ENCODE data around the gene EDAR. TPM values are rescaled to one million over a fixed set of nuclear protein-coding genes. Genes with fewer than 3 reads are reported as not detected.

EDAR gene
- total RNA-seq, 1 donor from 2014 or later: 0.24 TPM

- Mint-ChIP-seq H3K36me3 (ENCODE audit: insufficient read depth) (no peaks in the 10 kb centered on the region), H3K27ac (no peak overlapping the region), H3K4me1 (ENCODE audit: low read depth) (no peaks in the 10 kb centered on the region), H3K4me3 (ENCODE audit: low read depth) (no peak overlapping the region), H3K27me3 (no peaks in the 10 kb centered on the region), H3K9me3 (ENCODE audit: low read depth) (no peaks in the 10 kb centered on the region)
- no peak for DNase-seq (ENCODE audit: low spot score, unreplicated experiment)
- no peak for TF ChIP-seq CTCF (IDR thresholded peaks at IDR 0.05; ENCODE audit: unreplicated experiment)
These were observed 77.6 kb downstream of the EDAR start for GRCh38 chr2:108911401-108911800.

GRCh38 chr2:108910541-108911396, 78.3 kb downstream of the EDAR start:
- Mint-ChIP-seq H3K27ac (no peak overlapping the region), H3K4me3 (ENCODE audit: low read depth) (no peak overlapping the region), H3K36me3 (ENCODE audit: insufficient read depth) (no peaks in the 10 kb centered on the region), H3K9me3 (ENCODE audit: low read depth) (no peaks in the 10 kb centered on the region), H3K4me1 (ENCODE audit: low read depth) (no peaks in the 10 kb centered on the region), H3K27me3 (no peaks in the 10 kb centered on the region)
- DNase-seq (ENCODE audit: low spot score, unreplicated experiment): no peak
- no peak for TF ChIP-seq CTCF (IDR thresholded peaks at IDR 0.05; ENCODE audit: unreplicated experiment)

- Mint-ChIP-seq H3K4me3 (ENCODE audit: low read depth) (no peak overlapping the region), H3K36me3 (ENCODE audit: insufficient read depth) (no peaks in the 10 kb centered on the region), H3K27ac (no peak overlapping the region), H3K9me3 (ENCODE audit: low read depth) (no peaks in the 10 kb centered on the region), H3K4me1 (ENCODE audit: low read depth) (no peaks in the 10 kb centered on the region), H3K27me3 (no peaks in the 10 kb centered on the region)
- DNase-seq (ENCODE audit: low spot score, unreplicated experiment): no peak
- TF ChIP-seq CTCF (IDR thresholded peaks at IDR 0.05; ENCODE audit: unreplicated experiment): no peak
These were observed 79.0 kb downstream of the EDAR start for GRCh38 chr2:108910011-108910431.

- H3K27ac Mint-ChIP-seq: no peak overlapping the region
- H3K27me3 Mint-ChIP-seq: no peaks in the 10 kb centered on the region
- TF ChIP-seq CTCF (IDR thresholded peaks at IDR 0.05; ENCODE audit: unreplicated experiment): no peak
- no peaks in the 10 kb centered on the region for H3K4me1 Mint-ChIP-seq (ENCODE audit: low read depth)
- no peak for DNase-seq (ENCODE audit: low spot score, unreplicated experiment)
- H3K4me3 Mint-ChIP-seq (ENCODE audit: low read depth): no peak overlapping the region
- no peaks in the 10 kb centered on the region for H3K36me3 Mint-ChIP-seq (ENCODE audit: insufficient read depth)
- no peaks in the 10 kb centered on the region for H3K9me3 Mint-ChIP-seq (ENCODE audit: low read depth)
These were observed 79.7 kb downstream of the EDAR start for GRCh38 chr2:108909275-108909823.

GRCh38 chr2:108908713-108909070, 80.3 kb downstream of the EDAR start:
- no peak for TF ChIP-seq CTCF (IDR thresholded peaks at IDR 0.05; ENCODE audit: unreplicated experiment)
- DNase-seq (ENCODE audit: low spot score, unreplicated experiment): no peak
- no peaks in the 10 kb centered on the region for H3K36me3 Mint-ChIP-seq (ENCODE audit: insufficient read depth)
- H3K9me3 Mint-ChIP-seq (ENCODE audit: low read depth): no peaks in the 10 kb centered on the region
- H3K27ac Mint-ChIP-seq: no peak overlapping the region
- H3K27me3 Mint-ChIP-seq: no peaks in the 10 kb centered on the region
- H3K4me3 Mint-ChIP-seq (ENCODE audit: low read depth): no peak overlapping the region
- H3K4me1 Mint-ChIP-seq (ENCODE audit: low read depth): no peaks in the 10 kb centered on the region

Measured in progenitor cell of endocrine pancreas (in vitro differentiated cells).